Stimulated activated CD8-positive, alpha-beta memory T cell treated with anti-CD3 and anti-CD28 coated beads, Interleukin-12 subunit alpha, Interleukin-12 subunit beta, amount 100 ng/mL, for 24 hours (primary cell): ENCODE data around the gene GAA.
"Not testable (repeated sequence)": the region's sequence is repeated elsewhere in the genome, so short reads cannot be mapped to it uniquely, and the experiment has no call there.

Source experiments
- DNase-seq: peaks from one replicate; pipeline ENCODE4 v3.0.0-alpha.2; 2020; ENCODE audit errors: extremely low read depth

GAA gene

DNA sequence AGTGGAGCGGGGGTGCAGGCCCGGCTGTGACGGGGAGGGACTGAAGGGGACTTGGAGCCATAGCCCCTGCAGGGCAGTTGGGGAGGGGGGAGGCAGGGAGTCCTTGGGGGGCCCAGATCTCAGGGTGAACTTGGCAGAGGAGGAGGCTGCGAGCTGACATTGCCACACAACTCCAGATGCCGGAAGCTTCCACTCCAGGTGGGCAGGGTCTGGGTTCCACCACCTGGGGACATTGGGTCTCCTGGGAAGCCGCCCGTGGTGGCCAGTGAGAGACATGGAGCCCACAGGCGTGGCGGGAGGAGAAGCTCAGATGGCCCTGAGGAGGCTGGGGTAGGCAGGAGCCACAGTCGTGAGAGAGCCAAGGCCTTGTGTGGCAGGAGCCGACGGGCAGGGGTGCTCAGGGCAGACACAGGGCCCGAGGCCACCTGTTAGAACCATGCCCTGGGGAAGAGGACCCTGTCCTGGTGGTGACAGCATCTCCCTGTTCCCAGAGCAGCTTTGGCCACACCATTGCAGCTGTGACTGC is 18.2 kb upstream of the GAA start:
- no peak for DNase-seq

DNA sequence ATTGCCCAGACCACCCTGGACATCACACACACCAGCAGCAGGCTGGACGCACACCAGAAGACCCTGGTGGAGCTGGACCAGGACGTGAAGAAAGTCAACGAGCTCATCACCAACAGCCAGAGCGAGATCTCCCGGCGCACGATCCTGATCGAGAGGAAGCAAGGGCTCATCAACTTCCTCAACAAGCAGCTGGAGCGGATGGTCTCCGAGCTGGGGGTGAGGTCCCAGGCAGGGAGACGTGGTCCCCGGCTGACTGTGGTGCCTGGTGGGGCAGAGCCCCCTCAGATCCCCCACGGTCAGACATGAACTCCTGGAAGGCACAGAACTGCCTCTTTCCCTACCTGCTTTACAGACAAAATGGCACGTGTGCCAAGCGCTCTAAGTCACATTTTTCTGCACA is 16.6 kb upstream of the GAA start:
- no peak for DNase-seq

DNA sequence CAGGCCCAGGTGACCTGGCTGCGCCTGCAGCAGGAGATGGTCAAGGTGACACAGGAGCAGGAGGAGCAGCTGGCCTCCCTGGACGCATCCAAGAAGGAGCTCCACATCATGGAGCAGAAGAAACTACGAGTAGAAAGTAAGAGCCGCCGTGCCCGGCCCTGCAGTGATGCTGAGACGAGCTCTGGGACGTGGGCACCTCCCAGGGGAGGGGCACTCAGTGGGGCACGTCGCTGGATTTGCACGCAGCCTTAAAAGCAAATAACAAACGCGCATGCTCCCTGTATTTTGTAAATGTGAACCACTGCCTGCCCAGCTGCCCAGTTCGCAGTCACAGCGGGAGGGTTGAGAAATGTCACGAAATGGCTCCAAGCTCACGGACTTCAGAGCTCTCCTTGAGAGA is 15.3 kb upstream of the GAA start:
- DNase-seq: no peak

DNA sequence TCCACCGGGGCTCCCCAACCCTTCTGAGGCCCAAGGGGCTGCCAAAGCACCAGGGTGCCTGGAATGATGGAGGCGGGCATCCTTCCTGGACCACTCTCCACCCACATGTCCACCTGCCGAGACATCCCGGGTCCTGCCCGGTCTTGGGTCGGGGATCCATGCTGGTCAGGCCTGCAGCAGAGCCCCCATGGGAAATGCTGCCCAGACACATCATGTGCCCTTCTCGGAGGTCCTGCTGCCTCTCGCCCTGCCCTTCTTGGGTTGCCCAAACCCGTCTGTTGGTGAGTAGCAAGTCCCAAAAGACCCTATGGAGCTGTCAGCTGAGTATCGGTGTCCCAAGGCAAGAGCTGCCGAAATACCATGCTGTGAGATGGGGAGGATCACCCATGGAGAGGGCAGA is 14.8 kb upstream of the GAA start:
- DNase-seq: no peak

DNA sequence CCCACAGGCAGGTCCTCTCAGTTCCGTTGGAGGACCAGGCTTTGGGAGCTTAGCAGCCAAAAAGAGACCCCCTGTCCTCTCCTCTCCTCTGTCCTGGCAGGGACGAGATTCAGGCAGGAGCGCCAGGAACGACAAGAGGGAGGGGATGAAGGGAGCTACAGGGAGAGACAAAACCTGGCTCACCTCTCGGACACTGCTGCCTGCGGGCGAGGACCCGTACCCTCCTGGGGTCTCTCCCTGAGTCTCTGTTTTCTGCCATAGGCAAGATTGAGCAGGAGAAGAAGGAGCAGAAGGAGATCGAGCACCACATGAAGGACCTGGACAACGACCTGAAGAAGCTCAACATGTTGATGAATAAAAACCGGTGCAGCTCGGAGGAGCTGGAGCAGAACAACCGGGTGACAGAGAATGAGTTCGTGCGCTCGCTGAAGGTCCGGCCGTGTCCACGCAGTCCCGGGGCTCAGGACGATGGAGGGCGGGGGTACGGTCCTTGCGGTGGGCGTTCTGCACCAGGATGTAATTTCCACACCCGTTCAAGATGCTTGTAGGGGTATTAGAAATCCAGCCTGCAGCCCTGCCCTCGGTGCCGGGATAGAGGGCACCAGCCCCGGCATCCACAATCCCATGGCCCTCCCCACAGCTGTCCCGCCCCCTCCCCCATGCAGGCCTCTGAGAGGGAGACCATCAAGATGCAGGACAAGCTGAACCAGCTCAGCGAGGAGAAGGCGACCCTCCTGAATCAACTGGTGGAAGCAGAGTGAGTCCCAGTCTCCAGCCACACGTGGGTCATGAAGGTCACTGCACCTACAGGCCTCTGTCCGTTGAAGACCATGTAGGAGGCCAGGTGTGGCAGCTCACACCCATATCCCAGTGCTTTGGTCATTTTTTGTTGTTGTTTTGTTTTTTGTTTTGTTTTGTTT is 13.8 kb upstream of the GAA start:
- DNase-seq: no peak

DNA sequence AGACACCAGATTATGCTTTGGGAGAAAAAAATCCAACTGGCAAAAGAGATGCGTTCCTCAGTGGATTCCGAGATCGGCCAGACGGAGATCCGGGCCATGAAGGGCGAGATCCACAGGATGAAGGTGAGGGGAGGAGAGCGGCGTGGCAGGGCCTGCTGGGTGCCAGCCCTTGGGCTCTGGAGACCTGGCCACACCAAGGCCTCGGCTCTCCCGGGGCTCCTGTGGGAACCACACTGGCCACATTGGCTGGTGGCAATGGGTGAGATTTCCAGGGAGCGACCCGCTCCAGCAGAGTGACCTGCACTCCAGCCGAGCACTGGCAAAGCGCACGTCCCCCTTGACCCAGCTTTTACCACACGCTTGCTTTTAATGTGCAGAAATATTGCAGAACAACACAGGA is 11.6 kb upstream of the GAA start:
- DNase-seq: no peak

DNA sequence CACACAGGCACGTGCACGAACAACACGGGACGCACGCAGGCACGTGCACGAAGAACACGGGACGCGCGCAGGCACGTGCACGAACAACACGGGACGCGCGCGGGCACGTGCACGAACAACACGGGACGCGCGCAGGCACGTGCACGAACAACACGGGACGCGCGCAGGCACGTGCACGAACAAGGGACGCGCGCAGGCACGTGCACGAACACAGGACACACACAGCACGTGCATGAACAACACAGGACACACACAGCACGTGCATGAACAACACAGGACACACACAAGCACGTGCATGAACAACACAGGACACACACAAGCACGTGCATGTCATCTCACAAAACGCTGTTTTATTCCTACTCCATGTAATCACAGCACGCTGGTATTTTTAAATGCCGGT is 11.2 kb upstream of the GAA start:
- not testable (repeated sequence) for DNase-seq

DNA sequence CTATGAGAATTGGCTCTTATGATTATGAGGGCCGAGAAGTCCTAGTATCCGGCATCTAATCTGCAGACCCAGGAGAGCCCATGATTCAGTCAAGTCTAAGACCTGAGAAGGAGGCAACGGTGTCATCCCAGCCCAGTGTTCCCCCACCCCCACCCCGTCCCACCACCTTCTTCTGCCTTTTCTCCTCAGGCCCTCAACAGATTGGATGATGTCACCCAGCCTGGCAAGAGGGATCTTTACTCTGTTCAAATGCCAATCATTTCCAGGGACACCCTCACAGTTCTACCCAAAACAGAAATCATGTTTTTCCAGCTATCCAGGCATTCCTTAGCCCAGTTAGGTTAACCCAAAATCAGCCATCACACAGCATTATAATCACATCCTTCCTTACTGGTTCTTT is 10.0 kb upstream of the GAA start:
- no peak for DNase-seq

DNA sequence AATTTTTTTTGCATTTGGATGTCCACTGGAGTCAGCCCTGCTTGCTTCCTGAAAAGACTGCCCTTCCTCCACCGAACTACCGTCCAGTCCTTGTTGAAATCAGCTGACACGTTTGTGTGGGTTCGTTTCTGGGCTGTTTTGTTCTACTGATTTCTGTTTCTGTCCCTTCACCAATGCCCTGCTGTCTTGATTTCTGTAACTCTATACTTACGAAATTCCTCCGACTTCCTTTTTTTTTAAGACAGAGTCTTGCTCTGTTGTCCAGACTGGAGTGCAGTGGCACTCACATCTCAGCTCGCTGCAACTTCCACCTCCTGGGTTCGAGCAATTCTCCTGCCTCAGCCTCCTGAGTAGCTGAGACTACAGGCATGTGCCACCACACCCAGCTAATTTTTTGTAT is 8.4 kb upstream of the GAA start:
- DNase-seq: no peak

DNA sequence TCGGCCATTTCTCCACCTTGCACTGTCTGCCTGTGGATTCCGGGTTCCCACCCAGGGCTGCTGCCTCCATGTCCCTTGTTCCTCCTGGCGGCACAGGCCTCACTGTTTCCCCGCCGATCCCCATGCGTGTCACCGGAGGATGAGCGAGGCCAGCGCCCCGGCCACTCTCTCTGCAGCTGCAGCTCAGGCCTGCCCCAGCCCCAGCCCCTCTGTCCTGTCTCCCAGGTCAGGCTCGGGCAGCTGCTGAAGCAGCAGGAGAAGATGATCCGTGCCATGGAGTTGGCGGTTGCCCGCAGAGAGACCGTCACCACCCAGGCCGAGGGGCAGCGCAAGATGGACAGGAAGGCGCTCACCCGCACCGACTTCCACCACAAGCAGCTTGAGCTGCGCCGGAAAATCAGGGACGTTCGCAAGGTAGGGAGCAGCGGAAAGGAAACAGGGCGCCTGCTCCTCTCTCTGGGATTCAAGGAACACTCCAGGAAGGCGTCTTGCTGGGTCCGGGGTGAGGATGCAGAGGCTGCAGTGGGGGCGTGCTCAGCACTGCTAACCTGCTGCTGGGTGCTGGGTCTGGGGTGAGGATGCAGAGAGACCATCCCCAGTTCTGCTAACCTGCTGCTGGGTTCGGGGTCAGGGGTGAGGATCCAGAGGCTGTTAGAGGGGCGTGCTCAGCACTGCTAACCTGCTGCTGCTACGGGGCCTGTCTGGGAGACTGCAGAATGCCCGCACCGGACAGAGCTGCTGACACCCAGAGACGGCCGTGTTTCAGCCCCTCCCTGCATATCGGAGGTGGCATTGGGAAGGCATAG is 6.1 kb upstream of the GAA start:
- no peak for DNase-seq

DNA sequence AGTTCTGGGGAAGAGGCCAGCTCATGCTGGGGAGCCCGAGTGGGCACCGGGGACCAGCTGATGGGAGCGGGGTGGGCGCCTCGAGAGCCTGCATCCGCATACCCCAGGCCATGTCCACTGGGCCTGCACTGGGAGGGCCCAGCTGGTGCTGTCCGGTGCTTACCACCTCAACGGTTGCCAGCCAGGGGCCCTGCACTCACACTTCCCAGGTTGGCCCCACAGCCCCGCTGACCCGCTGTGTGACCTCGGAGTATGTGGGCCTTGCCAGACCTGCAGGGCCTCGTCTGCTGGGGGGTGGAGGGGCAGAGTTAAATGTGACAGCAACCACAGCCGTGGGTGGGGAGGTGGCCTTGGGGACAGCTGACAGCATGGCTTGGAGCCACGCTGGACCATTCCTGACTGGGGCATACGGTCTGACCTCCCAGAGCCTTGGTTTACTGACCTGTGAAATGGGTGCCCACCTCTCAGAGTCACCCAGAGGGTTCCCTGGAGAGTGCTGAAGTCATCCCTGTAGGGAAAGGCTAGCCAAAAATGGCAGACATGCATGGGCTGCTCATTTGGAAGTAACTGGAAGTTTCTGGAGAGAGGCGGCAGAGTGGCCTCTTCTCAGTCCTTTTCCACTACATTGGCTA is 5.4 kb upstream of the GAA start:
- no peak for DNase-seq

DNA sequence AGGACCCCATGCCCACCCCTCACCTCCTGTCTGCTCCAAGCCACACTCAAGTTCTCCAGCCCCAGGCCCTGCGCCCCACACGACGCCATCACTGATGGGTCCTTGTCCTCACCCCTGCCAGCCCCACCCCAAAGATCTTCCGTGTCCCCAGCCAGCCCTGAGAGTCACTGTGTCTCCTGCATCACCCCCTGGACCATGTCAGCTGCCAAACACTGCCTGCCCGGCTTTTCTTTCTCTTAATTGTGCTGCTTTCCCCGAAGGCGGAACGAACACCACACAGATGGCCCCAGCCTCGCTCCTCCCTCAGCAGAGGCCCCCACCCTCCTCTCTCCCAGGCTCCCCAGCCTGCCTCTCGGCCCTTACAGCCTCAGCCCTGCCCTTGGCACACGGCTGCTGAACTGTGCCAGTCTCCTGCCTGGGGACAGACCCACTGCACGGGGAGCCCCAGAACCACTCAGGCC is 4.8 kb upstream of the GAA start:
- no peak for DNase-seq

DNA sequence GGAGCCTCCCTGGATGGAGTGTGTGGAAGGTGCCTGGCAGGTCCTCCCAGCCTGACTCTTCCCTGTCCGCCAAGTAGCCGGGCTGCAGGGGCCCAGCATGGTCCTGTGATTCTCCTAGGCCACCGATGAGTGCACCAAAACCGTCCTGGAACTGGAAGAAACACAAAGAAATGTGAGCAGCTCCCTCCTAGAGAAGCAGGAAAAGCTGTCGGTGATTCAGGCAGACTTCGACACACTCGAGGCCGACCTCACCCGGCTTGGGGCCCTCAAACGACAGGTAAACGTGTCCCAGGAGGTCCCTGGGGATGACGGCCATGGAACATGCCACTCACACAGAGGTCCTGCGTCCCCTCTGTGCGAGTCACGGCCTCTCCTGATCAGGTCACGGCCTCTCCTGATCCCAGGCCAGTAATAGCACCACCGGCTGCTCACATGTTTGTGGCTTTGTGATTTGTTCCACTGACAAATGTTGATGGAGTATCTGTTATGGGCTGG is 4.2 kb upstream of the GAA start:
- DNase-seq: no peak

DNA sequence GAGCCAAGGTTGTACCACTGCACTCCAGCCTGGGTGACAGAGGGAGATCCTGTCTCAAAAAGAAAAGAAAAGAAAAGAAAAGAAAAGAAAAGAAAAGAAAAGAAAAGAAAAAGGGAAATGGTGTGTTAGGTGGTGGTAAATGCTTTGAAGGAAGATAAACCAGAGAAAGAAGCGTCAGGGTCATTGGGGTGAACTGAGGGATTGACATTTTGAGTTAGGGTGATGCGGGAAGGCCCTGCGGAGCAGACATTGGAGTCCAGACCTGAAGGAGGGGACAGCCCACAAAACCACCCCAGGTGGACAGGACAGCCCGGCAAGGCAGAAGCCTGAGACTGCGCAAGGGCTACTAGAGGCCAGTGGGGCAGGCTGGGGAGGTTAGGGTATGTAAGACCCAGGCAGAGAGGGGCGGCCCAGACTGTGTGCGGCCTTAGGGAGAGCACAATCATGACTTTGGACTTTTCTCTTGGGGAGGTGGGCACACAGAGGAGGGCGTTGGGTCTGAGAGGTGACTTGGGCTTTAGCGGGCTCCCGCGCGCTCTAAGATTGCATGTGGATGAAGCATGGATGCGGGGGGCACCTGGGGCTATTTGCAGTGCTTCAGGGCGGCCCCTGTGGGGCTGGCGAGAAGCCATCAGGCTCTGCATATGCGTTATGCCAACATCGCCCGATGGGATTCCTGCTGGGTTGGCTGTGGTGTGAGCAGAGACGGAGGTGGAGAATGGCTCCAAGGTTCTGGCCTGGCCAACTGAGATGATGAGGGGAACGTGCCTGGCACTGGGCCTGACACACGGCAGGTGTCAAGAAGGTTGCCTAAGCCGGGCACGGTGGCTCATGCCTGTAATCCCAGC is 3.3 kb upstream of the GAA start:
- DNase-seq: no peak

DNA sequence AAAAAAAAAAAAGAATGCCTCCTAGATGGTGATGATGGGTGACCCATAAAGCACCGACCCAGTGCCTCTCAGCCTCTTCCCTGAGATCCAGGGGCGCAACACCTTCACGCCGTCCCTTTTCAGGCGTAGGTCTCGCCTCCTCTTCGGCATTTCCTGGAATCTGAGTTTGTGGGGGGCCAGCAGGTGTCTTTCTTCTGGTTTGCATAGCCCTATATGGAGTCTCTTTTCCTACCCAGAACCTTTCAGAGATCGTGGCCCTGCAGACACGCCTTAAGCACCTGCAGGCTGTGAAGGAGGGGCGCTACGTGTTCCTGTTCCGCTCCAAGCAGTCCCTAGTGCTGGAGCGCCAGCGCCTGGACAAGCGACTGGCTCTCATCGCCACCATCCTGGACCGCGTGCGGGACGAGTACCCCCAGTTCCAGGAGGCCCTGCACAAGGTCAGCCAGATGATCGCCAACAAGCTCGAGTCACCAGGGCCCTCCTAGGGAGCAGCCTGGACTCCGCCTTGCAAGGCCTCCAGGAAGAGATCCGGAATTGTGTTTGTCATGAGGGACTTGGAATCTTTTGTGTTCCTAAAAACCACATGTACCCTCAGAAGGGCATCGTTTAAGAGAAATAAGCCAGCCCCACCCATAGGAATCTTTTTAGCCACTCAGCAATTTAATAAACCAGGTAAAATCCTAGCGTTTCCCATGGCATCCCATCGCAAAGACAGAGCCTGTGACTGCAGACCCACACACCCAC is 1.9 kb upstream of the GAA start:
- no peak for DNase-seq

DNA sequence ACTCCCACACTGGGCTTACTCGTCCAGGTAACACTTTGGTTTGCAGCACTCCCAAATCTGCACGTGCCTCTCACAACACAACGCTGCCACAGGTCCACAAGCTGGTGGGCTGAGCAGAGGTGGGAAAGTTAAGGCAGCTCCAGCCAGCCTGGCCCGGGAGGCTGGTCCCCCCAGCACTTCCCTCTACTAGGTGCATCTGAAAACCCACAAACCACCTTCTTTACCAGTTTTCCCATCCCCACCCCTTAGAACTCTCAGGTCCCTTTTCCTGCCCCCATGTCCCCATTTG is 1.4 kb upstream of the GAA start:
- DNase-seq: no peak

DNA sequence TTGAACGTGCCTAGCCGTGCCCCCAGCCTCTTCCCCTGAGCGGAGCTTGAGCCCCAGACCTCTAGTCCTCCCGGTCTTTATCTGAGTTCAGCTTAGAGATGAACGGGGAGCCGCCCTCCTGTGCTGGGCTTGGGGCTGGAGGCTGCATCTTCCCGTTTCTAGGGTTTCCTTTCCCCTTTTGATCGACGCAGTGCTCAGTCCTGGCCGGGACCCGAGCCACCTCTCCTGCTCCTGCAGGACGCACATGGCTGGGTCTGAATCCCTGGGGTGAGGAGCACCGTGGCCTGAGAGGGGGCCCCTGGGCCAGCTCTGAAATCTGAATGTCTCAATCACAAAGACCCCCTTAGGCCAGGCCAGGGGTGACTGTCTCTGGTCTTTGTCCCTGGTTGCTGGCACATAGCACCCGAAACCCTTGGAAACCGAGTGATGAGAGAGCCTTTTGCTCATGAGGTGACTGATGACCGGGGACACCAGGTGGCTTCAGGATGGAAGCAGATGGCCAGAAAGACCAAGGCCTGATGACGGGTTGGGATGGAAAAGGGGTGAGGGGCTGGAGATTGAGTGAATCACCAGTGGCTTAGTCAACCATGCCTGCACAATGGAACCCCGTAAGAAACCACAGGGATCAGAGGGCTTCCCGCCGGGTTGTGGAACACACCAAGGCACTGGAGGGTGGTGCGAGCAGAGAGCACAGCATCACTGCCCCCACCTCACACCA is 724 bp downstream of the GAA start:
- no peak for DNase-seq

DNA sequence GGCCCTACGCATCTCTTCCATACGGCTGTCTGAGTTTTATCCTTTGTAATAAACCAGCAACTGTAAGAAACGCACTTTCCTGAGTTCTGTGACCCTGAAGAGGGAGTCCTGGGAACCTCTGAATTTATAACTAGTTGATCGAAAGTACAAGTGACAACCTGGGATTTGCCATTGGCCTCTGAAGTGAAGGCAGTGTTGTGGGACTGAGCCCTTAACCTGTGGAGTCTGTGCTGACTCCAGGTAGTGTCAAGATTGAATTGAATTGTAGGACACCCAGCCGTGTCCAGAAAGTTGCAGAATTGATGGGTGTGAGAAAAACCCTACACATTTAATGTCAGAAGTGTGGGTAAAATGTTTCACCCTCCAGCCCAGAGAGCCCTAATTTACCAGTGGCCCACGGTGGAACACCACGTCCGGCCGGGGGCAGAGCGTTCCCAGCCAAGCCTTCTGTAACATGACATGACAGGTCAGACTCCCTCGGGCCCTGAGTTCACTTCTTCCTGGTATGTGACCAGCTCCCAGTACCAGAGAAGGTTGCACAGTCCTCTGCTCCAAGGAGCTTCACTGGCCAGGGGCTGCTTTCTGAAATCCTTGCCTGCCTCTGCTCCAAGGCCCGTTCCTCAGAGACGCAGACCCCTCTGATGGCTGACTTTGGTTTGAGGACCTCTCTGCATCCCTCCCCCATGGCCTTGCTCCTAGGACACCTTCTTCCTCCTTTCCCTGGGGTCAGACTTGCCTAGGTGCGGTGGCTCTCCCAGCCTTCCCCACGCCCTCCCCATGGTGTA is 1.5 kb downstream of the GAA start:
- DNase-seq: no peak

DNA sequence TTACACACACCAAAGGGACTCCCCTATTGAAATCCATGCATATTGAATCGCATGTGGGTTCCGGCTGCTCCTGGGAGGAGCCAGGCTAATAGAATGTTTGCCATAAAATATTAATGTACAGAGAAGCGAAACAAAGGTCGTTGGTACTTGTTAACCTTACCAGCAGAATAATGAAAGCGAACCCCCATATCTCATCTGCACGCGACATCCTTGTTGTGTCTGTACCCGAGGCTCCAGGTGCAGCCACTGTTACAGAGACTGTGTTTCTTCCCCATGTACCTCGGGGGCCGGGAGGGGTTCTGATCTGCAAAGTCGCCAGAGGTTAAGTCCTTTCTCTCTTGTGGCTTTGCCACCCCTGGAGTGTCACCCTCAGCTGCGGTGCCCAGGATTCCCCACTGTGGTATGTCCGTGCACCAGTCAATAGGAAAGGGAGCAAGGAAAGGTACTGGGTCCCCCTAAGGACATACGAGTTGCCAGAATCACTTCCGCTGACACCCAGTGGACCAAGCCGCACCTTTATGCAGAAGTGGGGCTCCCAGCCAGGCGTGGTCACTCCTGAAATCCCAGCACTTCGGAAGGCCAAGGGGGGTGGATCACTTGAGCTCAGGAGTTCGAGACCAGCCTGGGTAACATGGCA is 2.2 kb downstream of the GAA start:
- DNase-seq: no peak
